K562 (cell line): ENCODE data around the gene STRA6. TPM values are rescaled to one million over a fixed set of nuclear protein-coding genes. Genes with fewer than 3 reads are reported as not detected.

Experiments used
- ETS1 ChIP-seq: conservative IDR thresholded peaks from 2 replicates; pipeline ENCODE4 v1.6.1; 2011; ENCODE audit warnings: low read depth, mild to moderate bottlenecking, low read length; ENCODE audit not compliant: control insufficient read depth
- ZBTB2 ChIP-seq: fragments of 450-650 bp; IDR thresholded peaks from 2 replicates; pipeline ENCODE4 v1.6.1; 2016; ENCODE audit warnings: antibody characterized with exemption
- ZNF318 ChIP-seq, 2 experiments: fragments of 450-650 bp; IDR thresholded peaks; 2 replicates each; pipeline ENCODE4 v1.6.1; 2016; ENCODE audit warnings: mild to moderate bottlenecking in 2 of 2, borderline replicate concordance in 1 of 2, low read depth in 1 of 2, moderate library complexity in 1 of 2
- polyA plus RNA-seq, 8 experiments: library from polyadenylated mRNA; depleted of rRNA in 4 of 8; stranded (reverse) in 5 of 8; unstranded in 3 of 8; fragments of >200 nt; fragmentation: Nextera tagmentation in 2 of 8; fragmentation: Illumina TruSeq in 1 of 8; extraction: Ambion mirVana in 2 of 8; extraction: Trizol in 1 of 8; gene quantifications; 2 replicates each; pipeline versions ENCODE4 v1.2.1 to v1.2.3, GENCODE V29; 2011 to 2014; ENCODE audit warnings: inconsistent platforms in 1 of 8, missing spikeins in 1 of 8
- total RNA-seq, 7 experiments: library from RNA; depleted of rRNA in 6 of 7; stranded (reverse); fragments of >200 nt in 6 of 7; fragmentation: Illumina TruSeq in 2 of 7; extraction: Trizol in 2 of 7; gene quantifications; 2 replicates each; pipeline versions ENCODE4 v1.2.1 to v1.2.3, GENCODE V29; 2011 to 2021; ENCODE audit warnings: low replicate concordance in 1 of 7
- TF ChIP-seq, protein P1 (sequence below): fragments of 250-450 bp; sonication (Bioruptor Pico); IDR thresholded peaks from 2 replicates; pipeline ENCODE4 v1.8.0; 2022; ENCODE audit warnings: moderate library complexity, mild to moderate bottlenecking, inconsistent platforms

Gene STRA6
- total and polyA plus RNA-seq, 9 of the 15 experiments (the other 6 are each of a cell fraction or from before 2014, with no cell fraction given), result 0.04 to 2.0 (median 0.43) TPM; not detected in 2

GRCh38 chr15:74200871-74201419, 1.6 kb downstream of the STRA6 start (continued):
- TF ChIP-seq ZNF318 (IDR thresholded peaks at IDR 0.05; ENCODE audit: borderline replicate concordance in 1 of 2, low read depth in 1 of 2) (no peak), ZBTB2 (no peak), ETS1 (no peak)
- TF ChIP-seq, protein P1, sequence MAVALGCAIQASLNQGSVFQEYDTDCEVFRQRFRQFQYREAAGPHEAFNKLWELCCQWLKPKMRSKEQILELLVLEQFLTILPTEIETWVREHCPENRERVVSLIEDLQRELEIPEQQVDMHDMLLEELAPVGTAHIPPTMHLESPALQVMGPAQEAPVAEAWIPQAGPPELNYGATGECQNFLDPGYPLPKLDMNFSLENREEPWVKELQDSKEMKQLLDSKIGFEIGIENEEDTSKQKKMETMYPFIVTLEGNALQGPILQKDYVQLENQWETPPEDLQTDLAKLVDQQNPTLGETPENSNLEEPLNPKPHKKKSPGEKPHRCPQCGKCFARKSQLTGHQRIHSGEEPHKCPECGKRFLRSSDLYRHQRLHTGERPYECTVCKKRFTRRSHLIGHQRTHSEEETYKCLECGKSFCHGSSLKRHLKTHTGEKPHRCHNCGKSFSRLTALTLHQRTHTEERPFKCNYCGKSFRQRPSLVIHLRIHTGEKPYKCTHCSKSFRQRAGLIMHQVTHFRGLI, result no peak
